ENCODE results near the gene KCTD17. TPM values are rescaled to one million over a fixed set of nuclear protein-coding genes. Genes with fewer than 3 reads are reported as not detected.

The KCTD17 gene
- total RNA-seq, 1 experiment from 2014 or later: 29.4 TPM

- TF ChIP-seq ZNF532 (CRISPR knock-in tag; IDR thresholded peaks at IDR 0.05; ENCODE audit: borderline replicate concordance) (no peak), CREB1 (CRISPR knock-in tag; IDR thresholded peaks at IDR 0.05) (no peak)
Observed at GRCh38 chr22:37052386-37053309, 1.1 kb downstream of the KCTD17 start (continued).

- TF ChIP-seq ZNF281 (CRISPR knock-in tag; IDR thresholded peaks at IDR 0.05): no peak
- peaks cover 9% of the 10 kb centered on the region for H3K36me3 Mint-ChIP-seq
- peaks cover 9% of the 10 kb centered on the region for H3K4me1 Mint-ChIP-seq
- no peak overlapping the region for H3K27ac Mint-ChIP-seq
- ChIA-PET POLR2A (no interaction called here), CTCF (interaction anchor here (1.5 kb wide), 2 partner anchors 33 to 76 kb away, joined by 3 to 4 read pairs; no protein-coding TSS in a partner anchor)
- H3K27me3 Mint-ChIP-seq (ENCODE audit: low read depth): peaks cover 9% of the 10 kb centered on the region
- DNase-seq (ENCODE audit: low spot score) (no peak), ATAC-seq (no peak)
- H3K4me3 Mint-ChIP-seq: peak overlapping the region; percentile 67; the same call in 1 of the 2 replicates
- H3K9me3 Mint-ChIP-seq: no peaks in the 10 kb centered on the region
Observed at GRCh38 chr22:37053310-37054055, 1.9 kb downstream of the KCTD17 start.

GRCh38 chr22:37054056-37054395, 2.5 kb downstream of the KCTD17 start:
- no peaks in the 10 kb centered on the region for H3K9me3 Mint-ChIP-seq
- no peak overlapping the region for H3K4me3 Mint-ChIP-seq
- H3K36me3 Mint-ChIP-seq: peaks cover 9% of the 10 kb centered on the region
- POLR2A ChIA-PET: no interaction called here
- CTCF ChIA-PET: interaction anchor here (1.3 to 1.5 kb wide), 3 partner anchors 8 to 77 kb away, joined by 3 to 6 read pairs (median 4); no protein-coding TSS in a partner anchor
- TF ChIP-seq TCF7 (CRISPR knock-in tag; IDR thresholded peaks at IDR 0.05; ENCODE audit: low read depth) (no peak), GRHL2 (CRISPR knock-in tag; IDR thresholded peaks at IDR 0.05; ENCODE audit: insufficient replicate concordance, severe bottlenecking) (no peak), CREM (CRISPR knock-in tag; IDR thresholded peaks at IDR 0.05) (no peak), ETV6 (CRISPR knock-in tag; IDR thresholded peaks at IDR 0.05) (no peak), ZNF423 (CRISPR knock-in tag; IDR thresholded peaks at IDR 0.05) (no peak), FOXP4 (CRISPR knock-in tag; IDR thresholded peaks at IDR 0.05) (no peak), AR (CRISPR knock-in tag; IDR thresholded peaks at IDR 0.05) (no peak)
- H3K27me3 Mint-ChIP-seq (ENCODE audit: low read depth): peaks cover 7% of the 10 kb centered on the region
- ATAC-seq: no peak
- DNase-seq (ENCODE audit: low spot score): no peak
- H3K4me1 Mint-ChIP-seq: peaks cover 9% of the 10 kb centered on the region
- H3K27ac Mint-ChIP-seq: no peak overlapping the region

All from WTC11 (cell line).